Tibial nerve (tissue), 4 donors: ENCODE measurements around the gene PLD2. TPM values are rescaled to one million over a fixed set of nuclear protein-coding genes. Genes with fewer than 3 reads are reported as not detected.
"Not testable (repeated sequence)": the region's sequence is repeated elsewhere in the genome, so short reads cannot be mapped to it uniquely, and the experiment has no call there.

Experiments used
- DNase-seq, 2 donors: peaks; one replicate each; pipeline ENCODE4 v3.0.0-alpha.2; 2019; ENCODE audit warnings: low spot score in 2 of 2
- H3K27ac ChIP-seq, 4 donors: fragments of 200-600 bp; sonication (generic) in 3 of 4; one replicate each; pipeline ENCODE4 v1.5.1; 2017 to 2019; ENCODE audit warnings: mild to moderate bottlenecking in 1 of 4
- H3K27me3 ChIP-seq, 2 donors: fragments of 200-600 bp; sonication (generic) in 1 of 2; one replicate each; pipeline versions ENCODE4 v1.5.1 to v1.6.0; 2017 to 2019
- H3K36me3 ChIP-seq, 3 donors: fragments of 200-600 bp; sonication (generic); one replicate each; pipeline ENCODE4 v1.5.1; 2018 to 2019
- H3K4me1 ChIP-seq, 4 donors: fragments of 200-600 bp; sonication (generic) in 3 of 4; one replicate each; pipeline ENCODE4 v1.5.1; 2017 to 2019
- H3K4me3 ChIP-seq, 4 donors: fragments of 200-600 bp; sonication (generic) in 3 of 4; one replicate each; pipeline ENCODE4 v1.5.1; 2017 to 2019; ENCODE audit warnings: mild to moderate bottlenecking in 1 of 4, moderate library complexity in 1 of 4
- H3K9me3 ChIP-seq, 4 donors: fragments of 200-600 bp; sonication (generic) in 3 of 4; one replicate each; pipeline ENCODE4 v1.5.1; 2017 to 2019
- EP300 ChIP-seq, 2 donors: sonication (generic); formaldehyde crosslinking; IDR thresholded peaks; one replicate each; pipeline ENCODE4 v1.6.1; 2017; ENCODE audit warnings: antibody characterized with exemption in 2 of 2, mild to moderate bottlenecking in 1 of 2
- POLR2A ChIP-seq, 2 donors: fragments of 450-650 bp; IDR thresholded peaks; one replicate each; pipeline ENCODE4 v1.6.1; 2017; ENCODE audit warnings: antibody characterized with exemption in 2 of 2, mild to moderate bottlenecking in 2 of 2, moderate library complexity in 2 of 2
- WGBS, 2 donors: methylation state at CpG; one replicate each; pipeline ENCODE4 v1.1.5; 2018; 5-methylcytosine and 5-hydroxymethylcytosine counted together
- total RNA-seq, 4 donors: library from RNA; depleted of rRNA; stranded (reverse); fragments of >200 nt; gene quantifications; one replicate each; pipeline ENCODE4 v1.1.0, GENCODE V29; 2016
- TF ChIP-seq, protein P1 (sequence below), 5 experiments: fragments of 200-600 bp in 3 of 5; fragments of 450-650 bp in 2 of 5; sonication (generic) in 3 of 5; IDR thresholded peaks; one replicate each; pipeline ENCODE4 v1.5.1; 2016 to 2019; ENCODE audit warnings: antibody characterized with exemption in 5 of 5, mild to moderate bottlenecking in 3 of 5, moderate library complexity in 2 of 5

The PLD2 gene
- total RNA-seq, 4 donors from 2014 or later: 17.2 to 63.0 (median 30.1) TPM

DNA sequence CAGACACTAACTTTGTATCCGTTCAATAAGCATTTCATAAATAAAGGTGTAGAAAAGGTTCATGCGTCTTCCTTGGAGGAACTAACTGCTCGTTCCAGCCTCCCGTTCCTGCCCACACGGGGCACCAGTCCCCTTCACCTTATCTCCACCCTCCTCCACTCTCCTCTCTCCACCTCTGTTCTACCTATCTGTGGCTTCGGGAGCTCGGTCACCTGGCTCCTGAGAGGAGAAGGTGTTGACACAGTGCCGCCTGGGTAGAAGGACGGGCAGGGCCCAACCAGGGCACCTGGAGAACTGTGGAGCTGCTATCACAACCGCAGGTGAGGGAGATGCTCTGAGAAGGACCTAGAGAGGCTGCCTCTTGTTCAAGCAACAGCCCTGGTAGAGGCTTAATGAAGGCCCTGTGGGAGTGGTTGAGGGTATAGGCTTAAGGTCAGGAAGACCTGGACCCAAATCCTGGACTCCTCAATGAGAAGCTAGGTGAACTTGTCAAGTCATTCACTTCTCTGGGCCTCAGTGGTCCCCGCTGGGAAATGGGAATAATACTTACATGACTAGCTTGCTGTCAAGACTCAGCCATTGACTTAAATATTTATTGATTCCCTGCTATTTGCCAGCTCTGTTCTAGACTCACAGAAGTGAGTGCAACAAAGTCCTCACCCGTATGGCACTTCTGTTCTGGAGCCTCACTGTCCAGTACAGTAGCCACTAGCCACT lies 16.6 kb downstream of the PLD2 start:
- no peaks in the 10 kb centered on the region for H3K9me3 ChIP-seq
- no peak for TF ChIP-seq POLR2A (IDR thresholded peaks at IDR 0.05)
- TF ChIP-seq EP300 (IDR thresholded peaks at IDR 0.05): no peak
- TF ChIP-seq, protein P1, sequence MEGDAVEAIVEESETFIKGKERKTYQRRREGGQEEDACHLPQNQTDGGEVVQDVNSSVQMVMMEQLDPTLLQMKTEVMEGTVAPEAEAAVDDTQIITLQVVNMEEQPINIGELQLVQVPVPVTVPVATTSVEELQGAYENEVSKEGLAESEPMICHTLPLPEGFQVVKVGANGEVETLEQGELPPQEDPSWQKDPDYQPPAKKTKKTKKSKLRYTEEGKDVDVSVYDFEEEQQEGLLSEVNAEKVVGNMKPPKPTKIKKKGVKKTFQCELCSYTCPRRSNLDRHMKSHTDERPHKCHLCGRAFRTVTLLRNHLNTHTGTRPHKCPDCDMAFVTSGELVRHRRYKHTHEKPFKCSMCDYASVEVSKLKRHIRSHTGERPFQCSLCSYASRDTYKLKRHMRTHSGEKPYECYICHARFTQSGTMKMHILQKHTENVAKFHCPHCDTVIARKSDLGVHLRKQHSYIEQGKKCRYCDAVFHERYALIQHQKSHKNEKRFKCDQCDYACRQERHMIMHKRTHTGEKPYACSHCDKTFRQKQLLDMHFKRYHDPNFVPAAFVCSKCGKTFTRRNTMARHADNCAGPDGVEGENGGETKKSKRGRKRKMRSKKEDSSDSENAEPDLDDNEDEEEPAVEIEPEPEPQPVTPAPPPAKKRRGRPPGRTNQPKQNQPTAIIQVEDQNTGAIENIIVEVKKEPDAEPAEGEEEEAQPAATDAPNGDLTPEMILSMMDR (IDR thresholded peaks at IDR 0.05): no peak
- no peak for DNase-seq

DNA sequence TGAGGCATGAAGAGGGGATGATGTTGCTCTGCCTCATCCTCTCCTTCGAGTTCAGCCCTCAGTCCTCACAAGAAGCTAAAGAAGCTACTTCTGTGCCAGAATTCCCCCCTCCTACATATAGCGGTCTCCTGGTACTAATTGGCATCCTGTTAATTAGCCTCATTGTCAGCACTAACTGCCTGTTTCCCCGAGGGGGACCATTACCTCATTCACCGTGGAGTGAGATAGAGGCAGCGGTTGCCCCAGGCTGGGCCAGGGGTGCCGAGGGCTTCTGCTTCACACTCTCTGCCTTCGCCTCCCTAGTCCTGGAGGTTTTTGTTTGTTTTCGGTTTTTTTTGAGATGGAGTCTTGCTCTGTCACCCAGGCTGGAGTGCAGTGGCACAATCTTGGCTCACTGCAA lies 20.4 kb downstream of the PLD2 start:
- H3K27ac ChIP-seq: no peak overlapping the region
- H3K36me3 ChIP-seq: peaks cover 0 to 16% (median 0%) of the 10 kb centered on the region in 3 donors
- WGBS, 2 donors: 49 to 71% methylated on average over 8 of the region's 8 CpGs
- H3K4me3 ChIP-seq: no peak overlapping the region
- TF ChIP-seq, protein P1 (IDR thresholded peaks at IDR 0.05): no peak
- TF ChIP-seq EP300 (IDR thresholded peaks at IDR 0.05): no peak
- no peak for TF ChIP-seq POLR2A (IDR thresholded peaks at IDR 0.05)
- no peaks in the 10 kb centered on the region for H3K27me3 ChIP-seq
- no peaks in the 10 kb centered on the region for H3K9me3 ChIP-seq
- no peaks in the 10 kb centered on the region for H3K4me1 ChIP-seq
- DNase-seq: no peak

More for the DNA sequence above, 16.6 kb downstream of the PLD2 start:
- WGBS, 2 donors: 75% methylated on average over 12 of the region's 12 CpGs
- Histone ChIP-seq H3K36me3 (peaks cover 0 to 55% (median 0%) of the 10 kb centered on the region in 3 donors), H3K4me1 (no peaks in the 10 kb centered on the region), H3K4me3 (no peak overlapping the region), H3K27ac (no peak overlapping the region), H3K27me3 (no peaks in the 10 kb centered on the region)

DNA sequence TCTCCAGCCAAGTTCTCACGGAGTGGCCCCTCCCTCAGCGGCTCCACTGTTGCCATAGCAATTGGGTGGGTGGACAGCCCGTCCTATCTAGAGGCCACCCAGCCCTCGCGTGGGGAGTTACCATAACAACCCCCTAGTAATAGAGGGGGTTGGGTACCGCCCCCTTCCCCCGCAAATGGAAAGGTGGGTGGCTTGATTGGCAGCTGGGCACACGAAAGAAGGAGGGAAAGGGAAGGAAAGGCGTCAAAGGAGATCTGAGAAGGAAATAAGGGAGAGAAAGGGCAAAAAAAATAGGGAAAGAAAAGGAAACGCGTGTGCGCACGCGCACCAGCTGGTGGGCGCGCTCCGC lies 25.9 kb downstream of the PLD2 start:
- Histone ChIP-seq H3K4me3 (peak overlapping the region; percentile 76 to 100 (median 98)), H3K4me1 (peaks cover 0 to 36% (median 28%) of the 10 kb centered on the region in 4 donors), H3K27ac (peak overlapping the region; percentile 93 to 99 (median 96))
- not testable (repeated sequence) for H3K9me3 ChIP-seq, H3K27me3 ChIP-seq, H3K36me3 ChIP-seq, DNase-seq
- 0% methylated on average over 12 to 14 of the region's 17 CpGs for WGBS, 2 donors

DNA sequence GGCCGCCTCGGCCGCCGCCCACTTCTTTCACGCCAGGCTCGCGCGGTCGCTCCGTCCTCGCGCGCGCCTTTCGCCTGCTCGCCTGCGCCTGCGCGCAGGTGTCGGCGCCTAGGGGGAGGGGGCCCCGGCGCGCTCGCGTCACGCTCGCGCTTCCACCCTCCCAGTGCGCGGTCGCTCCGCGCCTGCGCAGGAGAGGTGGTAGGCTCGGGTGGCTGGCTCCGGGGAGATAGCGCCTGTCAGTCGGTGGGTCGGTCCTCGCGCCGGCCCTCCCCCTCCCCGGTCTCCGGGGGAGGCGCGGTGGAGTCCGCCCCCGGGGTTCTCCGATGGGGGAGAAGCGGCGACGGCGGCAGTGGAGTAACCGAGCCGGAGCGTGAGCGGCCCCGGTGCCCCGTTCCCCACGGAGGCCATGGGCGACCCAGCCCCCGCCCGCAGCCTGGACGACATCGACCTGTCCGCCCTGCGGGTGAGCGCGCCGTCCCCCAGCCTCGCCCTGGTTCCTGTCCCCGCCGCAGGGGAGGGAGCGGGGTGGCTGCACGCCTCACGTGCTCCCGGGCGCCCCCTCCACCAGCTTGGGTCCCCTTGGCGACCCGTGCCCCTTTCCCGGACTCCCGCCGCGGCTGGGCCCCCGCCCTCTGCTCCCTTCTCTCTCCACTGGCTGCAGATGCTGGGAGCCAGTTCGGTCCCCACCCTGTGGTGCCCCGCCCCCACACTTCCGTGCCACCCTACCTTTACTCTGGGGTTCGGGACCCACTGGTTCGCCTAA lies 26.4 kb downstream of the PLD2 start, which contains the start of gene MINK1:
TSS of gene MINK1 (plus strand) at position 163 of the 763 bp plus-strand sequence. CDS start at position 407, 244 bp downstream.
- TF ChIP-seq POLR2A (IDR thresholded peaks at IDR 0.05) (peak; percentile 81 to 92), EP300 (IDR thresholded peaks at IDR 0.05) (peak in 1 of 2 donors; percentile 89)
- TF ChIP-seq, protein P1 (IDR thresholded peaks at IDR 0.05): peak in 2 of 5 experiments; percentile 13 to 41
- peak within 1 kb of the TSS; percentile 93 to 99 (median 96) for H3K27ac ChIP-seq
- no peaks in the 10 kb centered on the region for H3K9me3 ChIP-seq
- 1% methylated on average over 59 to 60 of the region's 91 CpGs for WGBS, 2 donors
- DNase-seq: peak; percentile 67 to 69
- no peaks in the 10 kb centered on the region for H3K36me3 ChIP-seq
- H3K27me3 ChIP-seq: no peaks in the 10 kb centered on the region
- peaks cover 0 to 42% (median 28%) of the 10 kb centered on the region in 4 donors for H3K4me1 ChIP-seq
- peak within 1 kb of the TSS; percentile 76 to 100 (median 98) for H3K4me3 ChIP-seq

DNA sequence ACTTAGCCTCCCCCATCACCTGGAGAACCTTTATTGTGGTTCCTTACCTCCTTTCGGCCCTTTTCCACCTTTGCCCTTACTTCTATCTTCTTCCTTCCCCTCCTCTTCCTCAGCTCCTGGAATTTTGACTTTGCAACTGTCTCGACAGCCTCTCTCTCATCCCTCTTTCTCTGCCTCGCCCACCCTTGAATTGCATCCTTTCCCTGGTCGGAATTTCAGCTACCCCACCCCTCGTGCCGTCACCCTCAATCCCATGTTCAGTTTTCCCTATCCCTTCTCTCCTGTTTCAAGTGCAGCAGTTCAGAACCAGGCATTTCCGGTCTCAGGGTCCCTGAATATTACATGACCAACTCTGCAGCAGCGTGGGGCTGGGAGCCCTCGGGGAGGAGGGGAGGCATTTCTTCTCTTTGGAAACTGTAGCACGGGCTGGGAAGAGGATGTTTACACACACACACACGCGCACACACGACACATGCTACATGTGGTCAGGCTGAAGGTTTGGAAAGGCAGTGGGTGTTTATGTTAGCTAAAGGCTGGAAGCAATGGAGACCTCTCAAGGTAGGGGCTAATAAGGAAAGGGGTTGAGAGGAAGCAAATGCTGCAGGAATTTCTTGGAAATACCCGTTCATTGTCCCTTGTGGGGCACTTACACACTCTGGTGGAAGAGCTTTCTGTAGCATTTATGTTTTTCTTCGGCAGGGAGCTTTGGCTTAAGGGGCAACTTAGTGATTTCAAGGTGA lies 27.2 kb downstream of the PLD2 start:
- TF ChIP-seq, protein P1 (IDR thresholded peaks at IDR 0.05): no peak
- no peak for TF ChIP-seq EP300 (IDR thresholded peaks at IDR 0.05)
- Histone ChIP-seq H3K4me1 (peaks cover 0 to 43% (median 28%) of the 10 kb centered on the region in 4 donors), H3K4me3 (peak overlapping the region; percentile 76 to 100 (median 98)), H3K36me3 (no peaks in the 10 kb centered on the region), H3K27ac (peak overlapping the region; percentile 93 to 99 (median 96)), H3K9me3 (no peaks in the 10 kb centered on the region), H3K27me3 (no peaks in the 10 kb centered on the region)
- peak in 1 of 2 donors; percentile 14 for DNase-seq
- 1 to 3% methylated on average over 15 of the region's 15 CpGs for WGBS, 2 donors
